A673 (cell line): ENCODE data around the gene KCP. TPM values are rescaled to one million over a fixed set of nuclear protein-coding genes. Genes with fewer than 3 reads are reported as not detected.

Source experiments
- BruUV-seq: library from RNA; stranded (reverse); fragments of 400-500 nt; replicated peaks from 2 replicates; lab custom pipeline; 2021; lab: Mats Ljungman, UMichigan
- CTCF ChIA-PET: fragments of 300-600 bp; sonication (Branson Sonifier 250); formaldehyde crosslinking; loops from one replicate; lab custom pipeline; 2022; ENCODE audit warnings: antibody characterized with exemption; lab: Charles Lee
- POLR2A ChIA-PET: fragments of 300-600 bp; sonication (Branson Sonifier 250); formaldehyde crosslinking; loops from one replicate; lab custom pipeline; 2022; ENCODE audit warnings: antibody characterized with exemption; ENCODE audit not compliant: low non-redundant PET; lab: Charles Lee
- DNase-seq: peaks from one replicate; pipeline ENCODE4 v3.0.0-alpha.2; 2015; ENCODE audit warnings: low spot score
- H3K27ac ChIP-seq: fragments of 200-600 bp; sonication (generic); 2 replicates; pipeline ENCODE4 v1.5.1; 2016; ENCODE audit warnings: mixed run types, low read depth, mild to moderate bottlenecking, mixed read lengths, antibody characterized with exemption, low read length; ENCODE audit not compliant: poor library complexity, severe bottlenecking
- H3K27me3 ChIP-seq: fragments of 200-600 bp; sonication (generic); replicated peaks from 2 replicates; pipeline ENCODE4 v1.6.1; 2017; ENCODE audit warnings: mixed run types, low read depth, mild to moderate bottlenecking, mixed read lengths, antibody characterized with exemption, low read length; ENCODE audit not compliant: insufficient read depth, poor library complexity
- H3K36me3 ChIP-seq: fragments of 200-600 bp; sonication (generic); 2 replicates; pipeline ENCODE4 v1.6.1; 2016; ENCODE audit warnings: mixed run types, mild to moderate bottlenecking, mixed read lengths, antibody characterized with exemption, low read length; ENCODE audit not compliant: insufficient read depth, poor library complexity, severe bottlenecking
- H3K4me1 ChIP-seq: fragments of 200-600 bp; sonication (generic); 2 replicates; pipeline ENCODE4 v1.6.1; 2017; ENCODE audit warnings: mixed run types, mild to moderate bottlenecking, mixed read lengths, antibody characterized with exemption, low read length; ENCODE audit not compliant: insufficient read depth, poor library complexity, severe bottlenecking
- H3K4me3 ChIP-seq: fragments of 200-600 bp; sonication (generic); 2 replicates; pipeline ENCODE4 v1.5.1; 2016; ENCODE audit warnings: low read depth, mixed run types, mild to moderate bottlenecking, mixed read lengths, low read length; ENCODE audit not compliant: poor library complexity, severe bottlenecking
- H3K9me3 ChIP-seq: fragments of 200-600 bp; sonication (generic); 2 replicates; pipeline ENCODE4 v1.6.1; 2016; ENCODE audit warnings: mixed run types, low read depth, mild to moderate bottlenecking, mixed read lengths, antibody characterized with exemption, low read length; ENCODE audit not compliant: poor library complexity, severe bottlenecking
- CTCF ChIP-seq: fragments of 300-800, 200-600 bp; sonication (generic); conservative IDR thresholded peaks from 2 replicates; pipeline ENCODE4 v1.5.1; 2017; ENCODE audit warnings: low read depth, mild to moderate bottlenecking, antibody characterized with exemption, low read length, moderate library complexity, mixed read lengths
- EZH2 ChIP-seq: fragments of 200-600 bp; sonication (generic); IDR thresholded peaks from 2 replicates; pipeline ENCODE4 v1.6.1; 2017; ENCODE audit warnings: borderline replicate concordance, low read depth, mild to moderate bottlenecking, mixed read lengths, antibody characterized with exemption, low read length; ENCODE audit not compliant: poor library complexity, severe bottlenecking
- intact Hi-C: fragments of 100-400 bp; cut with micrococcal nuclease; formaldehyde crosslinking; loops from one replicate; pipeline ENCODE4 v1.10.0; 2022; ENCODE audit not compliant: unreplicated experiment
- total RNA-seq: library from RNA; stranded (reverse); gene quantifications from 2 replicates; pipeline ENCODE4 v1.2.3, GENCODE V29; 2021

Gene KCP
- total RNA-seq, 1 experiment from 2014 or later, result not detected

DNA sequence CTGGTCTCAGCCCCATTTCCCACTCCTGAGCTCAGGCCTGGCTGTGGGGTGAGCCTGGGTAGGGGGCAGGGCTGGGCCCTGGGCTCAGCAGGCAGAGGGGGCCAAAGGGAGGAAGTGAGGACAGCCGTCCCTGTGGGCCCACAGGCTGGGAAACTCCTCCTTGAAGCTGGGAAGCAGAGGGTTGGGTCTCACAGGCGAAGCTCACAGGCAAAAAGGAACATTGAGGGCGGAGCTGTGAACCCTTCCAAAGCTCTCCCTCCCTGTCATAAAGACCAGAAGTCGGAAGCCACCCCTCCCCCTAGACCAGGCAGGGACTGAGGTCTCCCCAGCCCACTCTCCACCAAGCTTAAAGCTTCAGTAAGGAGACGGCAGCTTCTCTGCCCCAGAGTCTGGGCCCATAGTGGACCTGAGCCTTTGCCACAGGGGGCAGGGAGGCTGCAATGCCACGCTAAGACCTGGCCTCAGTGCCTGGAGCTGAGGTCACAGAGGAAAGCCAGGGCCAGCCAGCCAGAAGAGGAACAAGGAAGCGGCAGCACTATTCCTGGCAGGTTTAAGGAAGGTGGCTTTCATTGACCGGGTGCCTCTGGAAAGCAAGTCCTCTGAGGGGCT is 1.0 kb upstream of the KCP start:
- ChIA-PET POLR2A (no interaction called here), CTCF (interaction anchor here (1.3 kb wide), 1 partner anchor 180 kb away, joined by 3 read pairs; no protein-coding TSS in a partner anchor)
- no peak for DNase-seq
- intact Hi-C loops, result no loop called here
- H3K27ac ChIP-seq, result no peak overlapping the region
- no peak overlapping the region for H3K4me3 ChIP-seq
- peaks cover 3% of the 10 kb centered on the region for H3K27me3 ChIP-seq
- BruUV-seq, result no TSS peak
- no peaks in the 10 kb centered on the region for H3K4me1 ChIP-seq
- TF ChIP-seq CTCF (no peak), EZH2 (no peak)
- no peaks in the 10 kb centered on the region for H3K36me3 ChIP-seq
- no peaks in the 10 kb centered on the region for H3K9me3 ChIP-seq

- TF ChIP-seq CTCF, result no peak
- TF ChIP-seq EZH2, result no peak
- Histone ChIP-seq H3K27me3 (no peaks in the 10 kb centered on the region), H3K4me3 (peak overlapping the region; percentile 37), H3K4me1 (no peaks in the 10 kb centered on the region), H3K9me3 (no peaks in the 10 kb centered on the region), H3K36me3 (no peaks in the 10 kb centered on the region), H3K27ac (no peak overlapping the region)
- no TSS peak for BruUV-seq
- ChIA-PET POLR2A (interaction anchor here (0.5 kb wide), 1 partner anchor 249 kb away, joined by 3 read pairs; no protein-coding TSS in a partner anchor), CTCF (no interaction called here)
- intact Hi-C loops, result no loop called here
- peak; percentile 55 for DNase-seq
These were observed 612 bp downstream of the KCP start for GRCh38 chr7:128909625-128910568.

- Histone ChIP-seq H3K9me3 (no peaks in the 10 kb centered on the region), H3K4me3 (peak overlapping the region; percentile 37), H3K27me3 (no peaks in the 10 kb centered on the region), H3K27ac (no peak overlapping the region), H3K4me1 (no peaks in the 10 kb centered on the region), H3K36me3 (no peaks in the 10 kb centered on the region)
- CTCF ChIA-PET, result interaction anchor here (0.6 kb wide), 1 partner anchor 681 kb away, joined by 4 read pairs; no protein-coding TSS in a partner anchor
- no peak for TF ChIP-seq EZH2
- no peak for DNase-seq
- BruUV-seq, result no TSS peak
- intact Hi-C loops, result no loop called here
- POLR2A ChIA-PET, result no interaction called here
These were observed 1.5 kb downstream of the KCP start for GRCh38 chr7:128908750-128909624.
